ENCODE measurements around the gene SUMO4.

GRCh38 chr6:149439626-149440025 is 39.6 kb downstream of the SUMO4 start:
- TF ChIP-seq JUND (IDR thresholded peaks at IDR 0.05; ENCODE audit: low read depth, low read length) = no peak
- no peak for TF ChIP-seq RELA (IDR thresholded peaks at IDR 0.05; ENCODE audit: borderline replicate concordance, partially characterized antibody)
- no peak for TF ChIP-seq KDM1A (IDR thresholded peaks at IDR 0.05; ENCODE audit: borderline replicate concordance)
- TF ChIP-seq REST (IDR thresholded peaks at IDR 0.05; ENCODE audit: low read depth, low read length) = no peak
- TF ChIP-seq POLR2AphosphoS5 (IDR thresholded peaks at IDR 0.05; ENCODE audit: low read length) = no peak
- TF ChIP-seq PML (IDR thresholded peaks at IDR 0.05; ENCODE audit: low read length) = no peak
- TF ChIP-seq POLR2A (IDR thresholded peaks at IDR 0.05; ENCODE audit: low read depth, low read length) = no peak
- TF ChIP-seq CTCF (IDR thresholded peaks at IDR 0.05 in 2 of 3, conservative IDR thresholded peaks at IDR 0.05 in 1 of 3; ENCODE audit: control insufficient read depth in 2 of 3, extremely low read depth in 1 of 3, insufficient read depth in 1 of 3, low read depth in 3 of 3, low read length in 3 of 3) = no peak
- no peak for TF ChIP-seq EZH2 (IDR thresholded peaks at IDR 0.05; ENCODE audit: borderline replicate concordance, control insufficient read depth, low read depth, low read length)
- TF ChIP-seq RELB (IDR thresholded peaks at IDR 0.05; ENCODE audit: low read depth) = no peak
- no peak for TF ChIP-seq CEBPZ (IDR thresholded peaks at IDR 0.05; ENCODE audit: low read depth, low read length)
